Anterior cingulate cortex (tissue), 58 donors: ENCODE results near the gene ZBTB2.
"Not testable (repeated sequence)": the region's sequence is repeated elsewhere in the genome, so short reads cannot be mapped to it uniquely, and the experiment has no call there.

Experiments
- DNase-seq, 58 donors: peaks; one replicate each; lab custom pipeline; 2025; lab: John Stamatoyannopoulos, UW

ZBTB2 gene

GRCh38 chr6:151403919-151404308 lies 12.6 kb upstream of the ZBTB2 start:
- DNase-seq = no peak

DNA sequence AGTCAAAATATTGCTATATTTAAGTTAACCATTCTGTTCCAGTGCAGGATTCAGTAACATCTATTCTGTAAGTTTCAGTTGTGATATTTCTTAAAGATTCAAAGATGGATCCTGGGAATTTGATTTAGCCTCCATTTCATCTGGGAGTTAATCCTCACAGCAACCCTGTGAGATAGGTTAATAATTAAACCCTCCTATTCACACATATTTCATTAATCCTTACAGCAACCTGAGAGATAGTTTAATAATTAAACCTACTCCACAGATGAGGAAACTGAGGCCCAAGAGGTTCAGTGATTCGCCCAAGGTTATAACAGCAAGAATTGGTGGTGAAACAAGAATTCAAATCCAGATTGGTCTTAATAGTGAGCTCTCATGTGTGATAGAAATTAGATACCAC lies 10.9 kb upstream of the ZBTB2 start:
- DNase-seq = no peak

GRCh38 chr6:151400473-151400872 lies 9.1 kb upstream of the ZBTB2 start:
- DNase-seq = no peak

DNA sequence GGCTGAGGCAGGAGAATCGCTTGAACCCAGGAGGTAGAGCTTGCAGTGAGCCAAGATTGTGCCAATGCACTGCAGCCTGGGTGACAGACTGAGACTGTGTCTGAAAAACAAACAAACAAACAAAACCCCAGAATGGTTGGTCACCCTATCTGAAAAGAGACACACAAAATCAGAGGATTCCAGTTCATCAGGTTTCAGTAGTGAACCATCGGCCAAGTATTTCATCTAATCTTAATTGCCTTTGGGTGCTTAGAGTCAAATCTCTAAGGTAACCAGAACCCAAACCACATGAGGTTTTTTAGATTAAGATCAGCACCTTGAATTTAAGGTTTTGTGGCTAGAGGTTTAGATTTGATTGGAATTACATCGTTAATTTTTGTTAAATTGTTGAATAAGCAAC lies 8.3 kb upstream of the ZBTB2 start:
- DNase-seq = no peak

DNA sequence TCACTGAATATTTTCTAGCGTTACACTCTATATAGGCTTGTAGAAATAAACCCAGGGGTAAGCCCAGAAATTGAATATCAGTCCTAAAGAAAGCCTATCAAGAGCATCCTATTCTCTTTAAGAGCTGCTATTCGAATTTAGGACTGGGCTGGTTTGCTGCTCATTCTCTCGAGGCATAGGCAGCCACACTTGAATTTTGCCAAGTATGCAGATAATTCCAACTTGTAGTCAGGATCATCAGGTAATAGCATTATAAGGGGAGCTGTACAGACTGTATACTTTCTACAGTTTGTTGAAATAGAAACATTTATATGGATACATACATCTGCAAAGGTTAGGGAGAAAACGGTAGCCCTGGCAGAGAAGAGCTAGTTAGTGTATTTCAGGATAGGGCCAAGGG lies 2.1 kb upstream of the ZBTB2 start:
- no peak for DNase-seq

DNA sequence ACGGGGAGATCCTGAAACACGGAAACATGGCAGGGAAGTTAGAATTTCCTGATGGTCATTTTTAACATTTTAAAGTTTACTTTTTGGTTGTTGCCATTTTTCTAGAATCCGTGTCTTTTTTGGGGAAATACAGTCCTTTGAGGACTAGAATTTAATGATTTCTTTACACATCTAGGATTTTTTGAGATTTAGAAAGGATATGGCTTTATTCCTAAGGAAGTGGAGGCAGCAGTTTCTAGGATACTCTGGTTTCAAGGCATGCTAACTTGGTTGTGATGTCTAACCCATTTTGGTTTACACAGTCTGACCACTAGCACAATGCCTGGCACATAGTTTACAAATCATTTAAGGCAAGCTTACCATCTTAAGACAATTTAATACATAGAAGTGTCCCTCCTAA lies 1.1 kb upstream of the ZBTB2 start:
- DNase-seq = no peak

DNA sequence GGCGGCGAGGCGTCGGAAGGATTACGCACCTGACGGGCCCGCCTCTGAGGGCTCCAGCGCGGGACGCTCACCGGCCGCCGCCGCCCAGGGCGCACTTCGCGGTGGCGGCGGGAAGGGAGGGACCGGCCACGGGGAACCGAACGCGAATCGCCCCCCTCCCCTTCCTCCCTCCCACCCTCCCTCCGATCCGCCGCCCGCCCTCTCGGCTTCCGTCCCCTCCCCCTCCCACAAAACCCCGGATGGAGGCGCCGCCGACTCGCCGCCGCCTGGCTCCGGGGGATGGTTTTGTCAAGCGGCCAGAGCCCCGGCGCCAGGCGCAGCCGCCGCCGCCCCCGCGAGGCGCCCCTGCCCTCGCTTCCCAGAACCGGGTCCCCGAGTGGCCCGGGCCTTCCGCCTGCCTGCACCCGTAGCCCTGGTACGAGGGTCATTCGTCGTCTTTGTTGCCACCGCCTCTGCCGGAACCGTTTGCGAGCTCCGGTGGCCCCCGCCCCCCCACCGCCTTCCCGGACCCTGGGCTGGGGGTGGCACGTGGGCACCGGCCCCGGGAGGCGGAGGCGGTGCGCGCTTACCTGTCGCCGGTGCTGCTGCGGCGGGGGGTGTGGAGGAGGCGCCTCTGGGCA lies 398 bp downstream of the ZBTB2 start:
- DNase-seq = peak in 56 of 58 donors; percentile 8 to 83 (median 68)

GRCh38 chr6:151390276-151390850 lies 996 bp downstream of the ZBTB2 start:
- peak; percentile 61 to 98 (median 95) for DNase-seq

DNA sequence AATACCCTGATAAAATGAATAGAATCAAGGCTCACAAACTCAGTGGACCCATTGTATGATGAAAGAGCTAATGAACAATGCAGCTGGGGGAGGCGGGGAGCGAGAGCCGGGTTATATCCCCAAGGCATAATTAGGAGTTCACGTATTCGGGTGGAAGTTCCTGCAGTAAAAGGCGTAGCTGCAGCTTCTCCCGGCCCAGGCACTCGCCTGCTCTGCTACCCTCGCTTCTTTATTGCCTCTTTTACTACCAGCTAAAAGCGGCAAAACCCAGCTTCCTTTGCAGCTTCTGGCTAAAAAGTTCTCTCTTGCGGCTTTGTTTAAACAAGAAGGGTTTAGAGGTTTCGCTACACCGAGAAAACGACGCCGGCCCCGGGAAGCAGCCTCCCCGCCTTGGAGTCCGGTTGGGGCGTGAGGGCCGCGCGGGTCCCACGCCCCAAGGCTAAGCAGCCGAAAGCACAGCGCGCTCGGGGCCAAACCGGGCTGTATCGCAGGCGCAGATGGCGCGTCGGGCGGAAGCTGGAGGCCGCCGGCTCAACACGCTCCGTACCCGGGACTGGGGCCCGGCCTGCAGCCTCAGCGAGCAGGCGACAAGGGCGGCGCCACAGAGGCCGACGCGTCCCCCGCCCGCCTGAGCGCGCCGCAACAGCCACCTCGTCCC lies 1.6 kb downstream of the ZBTB2 start:
- peak in 42 of 58 donors; percentile 18 to 94 (median 58) for DNase-seq

DNA sequence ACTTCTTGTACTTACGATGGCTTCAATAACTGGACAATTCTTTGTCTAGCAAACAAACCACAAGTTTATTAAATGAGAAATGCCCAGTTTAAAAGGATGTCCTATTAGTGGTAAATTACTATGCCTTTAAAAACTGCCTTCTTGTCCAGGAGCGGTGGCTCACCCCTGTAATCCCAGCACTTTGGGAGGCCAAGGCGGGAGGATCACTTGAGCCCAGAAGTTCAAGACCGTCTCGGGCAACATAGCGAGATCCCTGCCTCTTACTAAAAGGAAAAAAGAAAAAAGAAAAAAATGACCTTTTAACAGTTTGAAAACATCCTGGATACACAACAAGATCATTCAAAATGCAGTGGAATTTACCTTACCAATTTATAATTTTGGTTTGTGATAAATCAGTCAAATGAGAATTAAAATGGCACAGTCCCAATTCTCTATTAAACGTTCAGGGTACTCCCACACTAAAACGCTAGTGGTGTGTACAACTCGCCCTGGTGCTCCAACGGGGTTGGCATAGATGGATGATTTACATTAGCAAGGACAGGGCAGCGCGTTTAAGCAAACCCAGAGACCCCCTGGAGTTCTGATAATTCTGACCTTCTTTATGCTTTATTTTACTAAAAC lies 2.3 kb downstream of the ZBTB2 start:
- peak in 2 of 58 donors; percentile 64 to 79 for DNase-seq

DNA sequence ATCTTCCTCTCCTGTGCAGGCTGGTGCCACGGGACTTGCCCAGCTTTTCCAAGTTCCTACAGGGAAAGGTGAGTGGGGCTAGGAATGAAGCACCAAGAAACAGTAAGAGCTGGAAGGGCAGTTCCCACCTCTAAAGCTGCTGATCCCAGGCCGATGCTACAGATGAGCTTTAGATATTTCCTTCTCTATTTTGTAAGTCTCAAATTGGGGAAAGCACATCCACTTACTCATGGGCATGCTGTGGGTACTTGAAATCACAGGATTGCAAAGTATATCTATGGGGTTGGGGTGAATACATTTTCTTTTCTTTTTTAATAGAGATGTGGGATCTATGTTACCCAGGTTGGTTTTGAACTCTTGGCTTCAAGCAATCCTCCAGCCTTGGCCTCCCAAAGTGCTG lies 3.1 kb downstream of the ZBTB2 start:
- no peak for DNase-seq

DNA sequence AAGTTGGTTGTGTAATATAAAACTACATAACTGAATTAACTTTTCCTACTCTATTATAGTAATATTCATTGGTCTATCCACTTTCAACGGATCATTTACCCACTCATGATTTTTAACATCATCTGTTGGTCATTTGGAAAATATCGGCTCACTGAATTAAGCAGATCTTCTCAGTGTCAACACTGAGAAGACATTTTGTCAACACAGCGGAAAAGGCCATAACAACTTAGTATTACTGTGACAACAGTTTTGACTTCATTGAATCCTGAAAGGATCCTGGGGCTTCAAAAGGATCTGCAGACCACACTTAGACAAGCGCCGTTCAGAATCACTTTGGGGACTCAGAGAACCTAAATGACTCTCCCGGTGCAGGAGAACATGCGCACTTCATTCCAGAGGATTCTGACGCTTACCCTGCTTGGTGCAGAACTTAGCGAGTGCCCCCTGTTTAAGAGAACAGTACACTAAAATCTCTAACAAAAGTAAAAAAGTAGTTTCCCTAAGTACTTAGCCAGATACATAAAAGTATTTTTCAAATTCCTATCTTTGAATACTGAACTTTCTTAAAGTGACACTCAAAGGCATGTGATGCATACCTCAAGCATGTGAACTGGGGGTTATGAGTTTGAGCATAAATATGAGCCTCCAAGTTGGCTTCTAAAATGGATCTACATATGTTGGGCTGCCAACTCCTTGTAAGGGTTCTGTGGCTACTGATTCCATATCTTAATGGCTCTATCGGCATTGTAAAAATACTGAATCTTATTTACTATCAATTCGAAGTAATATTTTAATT lies 4.0 kb downstream of the ZBTB2 start:
- no peak for DNase-seq

DNA sequence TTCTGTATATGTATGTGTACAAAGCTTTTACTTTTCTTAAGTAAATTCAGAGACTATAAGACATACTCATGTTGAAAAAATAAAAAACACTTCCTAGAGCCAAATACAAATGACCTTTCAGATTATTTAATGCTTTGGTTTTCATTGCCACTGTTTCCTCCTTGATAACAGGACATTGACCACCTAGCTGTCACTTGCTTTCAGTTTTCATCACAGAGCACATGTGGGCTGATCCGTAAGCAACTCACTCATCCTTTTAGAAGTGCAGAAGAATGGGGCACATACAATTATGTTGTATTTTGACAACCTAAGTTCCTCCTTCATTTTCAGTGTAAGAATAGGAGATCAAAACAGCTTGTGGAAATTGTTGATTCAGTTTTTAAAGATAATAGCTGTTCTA lies 6.2 kb downstream of the ZBTB2 start:
- DNase-seq = no peak

DNA sequence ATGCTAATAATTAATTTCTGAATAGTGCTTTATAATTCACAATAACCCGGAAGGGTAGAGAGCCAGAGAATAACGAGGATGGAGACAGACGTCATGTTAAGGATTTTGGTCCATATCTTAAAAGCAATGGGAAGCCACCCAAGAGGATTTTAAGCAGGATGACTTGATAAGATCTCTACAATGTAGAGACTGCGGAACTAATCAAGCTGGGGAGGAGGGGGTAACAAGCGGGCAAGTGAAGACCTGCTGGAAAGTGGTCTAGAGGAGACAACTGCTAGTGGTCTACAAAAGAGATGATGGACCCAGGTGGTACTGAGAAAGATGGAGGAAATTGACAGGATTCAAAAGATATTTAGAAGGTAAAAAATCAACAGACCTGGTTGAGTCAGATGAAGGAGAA lies 7.2 kb downstream of the ZBTB2 start:
- DNase-seq = no peak

GRCh38 chr6:151382631-151383030 lies 8.7 kb downstream of the ZBTB2 start:
- DNase-seq = not testable (repeated sequence)

DNA sequence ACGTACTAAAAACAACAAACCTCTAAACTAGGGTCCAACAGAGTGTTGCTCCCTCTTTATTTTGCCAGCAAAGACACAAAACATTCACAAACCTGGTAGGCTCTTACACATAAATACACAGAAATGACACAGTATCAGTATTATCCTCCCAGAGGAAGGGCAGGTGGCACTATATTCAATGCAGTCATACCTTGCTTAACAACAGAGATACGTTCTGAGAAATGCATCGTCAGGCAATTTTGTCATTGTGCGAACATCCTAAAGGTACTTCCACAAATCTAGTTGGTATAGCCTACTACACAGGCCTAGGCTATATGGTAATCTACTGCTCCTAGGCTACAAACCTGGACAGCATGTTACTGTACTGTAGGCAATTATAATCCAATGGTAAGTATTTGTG lies 9.6 kb downstream of the ZBTB2 start:
- no peak for DNase-seq

DNA sequence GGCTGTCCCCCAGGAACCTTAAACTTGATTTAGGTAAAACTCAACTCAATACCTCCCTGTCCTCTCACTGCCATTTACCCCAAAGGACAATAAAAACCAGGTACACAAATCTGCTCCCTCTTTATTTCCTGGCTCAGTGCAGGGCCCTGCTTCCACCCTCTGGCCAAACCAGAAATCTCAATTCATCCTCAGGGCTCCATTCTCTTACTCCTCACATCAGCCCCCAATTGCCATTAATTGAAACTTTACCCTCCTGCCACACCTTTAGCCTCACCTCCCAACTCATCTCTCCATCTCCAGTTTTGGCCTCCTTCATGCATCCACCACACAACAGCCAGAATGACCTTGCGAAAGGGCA lies 10.5 kb downstream of the ZBTB2 start:
- no peak for DNase-seq

DNA sequence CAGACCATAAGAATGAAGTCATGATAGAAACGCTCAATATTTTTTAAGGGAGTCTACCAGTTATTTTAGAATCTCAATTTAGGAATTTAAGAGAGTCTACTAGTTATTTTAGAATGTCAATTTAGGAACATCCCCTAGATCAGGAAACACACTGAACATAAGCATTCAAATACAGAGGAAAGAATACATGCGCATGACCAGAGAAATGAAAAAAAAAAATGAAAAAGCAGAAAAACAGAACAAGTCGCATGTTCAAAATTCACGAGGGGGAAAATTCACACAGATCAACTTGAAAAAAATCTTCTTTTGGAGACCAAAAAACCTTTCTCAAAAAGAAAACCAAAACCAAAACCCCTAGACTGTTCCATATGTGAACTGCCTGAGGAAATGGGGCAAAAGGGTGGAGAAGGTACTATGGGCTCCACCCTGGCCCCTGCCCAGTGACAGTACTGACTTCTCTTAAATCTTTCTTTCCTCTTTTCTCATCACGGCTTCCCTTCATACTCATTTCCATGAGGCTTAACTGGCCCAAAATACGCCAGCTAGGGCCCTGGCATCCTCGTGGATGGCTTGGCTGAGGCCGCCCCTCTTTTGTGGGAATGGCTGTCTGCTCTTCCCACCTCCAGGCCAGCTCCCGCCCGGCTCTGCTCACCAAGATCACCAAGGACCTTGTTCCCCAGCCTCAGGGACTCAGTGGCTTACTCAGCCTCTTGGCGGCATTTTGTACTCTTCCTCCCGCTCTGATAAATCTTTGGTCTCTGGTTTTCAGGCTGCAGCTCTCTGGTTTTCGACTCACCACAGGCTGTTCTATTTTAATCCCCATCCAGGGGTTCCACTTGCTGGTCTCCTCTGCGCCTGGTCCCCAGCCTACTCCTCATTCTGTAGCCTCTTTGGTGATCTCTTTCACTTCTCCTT lies 11.2 kb downstream of the ZBTB2 start:
- peak in 9 of 58 donors; percentile 4 to 18 (median 8) for DNase-seq

- no peak for DNase-seq
These were observed 14.3 kb downstream of the ZBTB2 start for GRCh38 chr6:151377095-151377494.

DNA sequence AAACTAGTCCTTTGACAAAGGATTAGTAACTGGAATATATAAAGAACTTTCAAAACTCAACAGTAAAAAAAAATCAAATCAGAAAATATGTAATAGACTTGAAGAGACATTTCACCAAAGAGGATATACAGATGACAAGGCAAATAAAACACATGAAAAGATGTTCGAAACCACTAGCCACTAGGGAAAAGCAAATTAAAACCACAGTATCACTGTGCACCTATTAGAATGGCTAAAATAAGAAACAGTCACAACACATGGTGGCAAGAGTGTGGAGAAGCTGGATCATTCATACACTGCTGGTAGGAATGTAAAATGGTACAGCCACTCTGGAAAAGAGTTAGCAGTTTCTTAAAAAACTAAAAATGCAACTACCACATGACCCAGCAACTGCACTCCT lies 14.9 kb downstream of the ZBTB2 start:
- DNase-seq = no peak
